Keratinocyte (primary cell): ENCODE data around the gene CRACR2A. TPM values are rescaled to one million over a fixed set of nuclear protein-coding genes. Genes with fewer than 3 reads are reported as not detected.

Experiments used
- DNase-seq: peaks from one replicate; pipeline ENCODE4 v3.0.0-alpha.2; 2011; ENCODE audit warnings: low read depth, missing footprints, low spot score
- FAIRE-seq: peaks from 2 replicates; lab custom pipeline; 2011; peaks lifted over from hg19 to GRCh38; lab: Jason Lieb, UNC
- H2AFZ ChIP-seq: 2 replicates; pipeline ENCODE4 v1.6.0; 2012; ENCODE audit warnings: low read length, control low read depth, inconsistent platforms; ENCODE audit not compliant: control insufficient read depth
- H3K27ac ChIP-seq: 2 replicates; pipeline ENCODE4 v1.5.1; 2011; ENCODE audit warnings: low read length; ENCODE audit not compliant: control insufficient read depth, insufficient read depth
- H3K27me3 ChIP-seq: 3 replicates; pipeline ENCODE4 v1.6.0; 2011; ENCODE audit warnings: low read length; ENCODE audit not compliant: control insufficient read depth, insufficient read depth; ENCODE audit errors: extremely low read depth
- H3K36me3 ChIP-seq, 2 experiments: 2 replicates in 1 of 2; 3 replicates in 1 of 2; pipeline ENCODE4 v1.5.1; 2011; ENCODE audit warnings: low read length in 2 of 2, mild to moderate bottlenecking in 1 of 2; ENCODE audit not compliant: control insufficient read depth in 2 of 2, insufficient read depth in 2 of 2; ENCODE audit errors: extremely low read depth in 1 of 2
- H3K4me1 ChIP-seq: 3 replicates; pipeline ENCODE4 v1.5.1; 2011; ENCODE audit warnings: low read length; ENCODE audit not compliant: control insufficient read depth, insufficient read depth; ENCODE audit errors: extremely low read depth
- H3K4me2 ChIP-seq: 3 replicates; pipeline ENCODE4 v1.6.0; 2011; ENCODE audit warnings: low read depth, low read length; ENCODE audit not compliant: control insufficient read depth, insufficient read depth; ENCODE audit errors: extremely low read depth
- H3K4me3 ChIP-seq, 3 experiments: fragments of 200-600 bp in 1 of 3; sonication (generic) in 1 of 3; 2 replicates in 2 of 3; 3 replicates in 1 of 3; pipeline ENCODE4 v1.5.1; 2011 to 2016; ENCODE audit warnings: low read length in 3 of 3, mild to moderate bottlenecking in 3 of 3, control low read depth in 2 of 3, inconsistent platforms in 1 of 3, low read depth in 1 of 3, mixed read lengths in 1 of 3, mixed run types in 1 of 3, moderate library complexity in 1 of 3; ENCODE audit not compliant: control insufficient read depth in 2 of 3, insufficient read depth in 2 of 3; ENCODE audit errors: extremely low read depth in 1 of 3
- H3K79me2 ChIP-seq: 2 replicates; pipeline ENCODE4 v1.6.0; 2012; ENCODE audit warnings: low read length; ENCODE audit not compliant: control insufficient read depth, insufficient read depth
- H3K9ac ChIP-seq: 3 replicates; pipeline ENCODE4 v1.6.0; 2011; ENCODE audit warnings: low read length; ENCODE audit not compliant: control insufficient read depth, insufficient read depth; ENCODE audit errors: extremely low read depth
- H3K9me1 ChIP-seq: 3 replicates; pipeline ENCODE4 v1.6.0; 2011; ENCODE audit warnings: low read length; ENCODE audit not compliant: control insufficient read depth, insufficient read depth; ENCODE audit errors: extremely low read depth
- H3K9me3 ChIP-seq: 2 replicates; pipeline ENCODE4 v1.5.1; 2012; ENCODE audit warnings: low read depth, low read length; ENCODE audit not compliant: control insufficient read depth
- H4K20me1 ChIP-seq: 3 replicates; pipeline ENCODE4 v1.6.0; 2011; ENCODE audit warnings: low read length; ENCODE audit not compliant: control insufficient read depth, insufficient read depth; ENCODE audit errors: extremely low read depth
- CTCF ChIP-seq, 3 experiments: IDR thresholded peaks in 1 of 3; conservative IDR thresholded peaks in 1 of 3; optimal IDR thresholded peaks in 1 of 3; 2 replicates in 2 of 3; 3 replicates in 1 of 3; pipeline versions ENCODE3 to v1.5.1; 2011; ENCODE audit warnings: low read length in 3 of 3, mild to moderate bottlenecking in 3 of 3, moderate library complexity in 2 of 3, control low read depth in 1 of 3, inconsistent platforms in 1 of 3; ENCODE audit not compliant: insufficient read depth in 2 of 3; ENCODE audit errors: extremely low read depth in 1 of 3
- EZH2 ChIP-seq: IDR thresholded peaks from one replicate; pipeline ENCODE4 v1.6.1; 2012; ENCODE audit warnings: inconsistent platforms, mild to moderate bottlenecking, low read length, moderate library complexity
- dilution Hi-C: fragments of 300-500 bp; cut with MboI; formaldehyde crosslinking; loops from one replicate; pipeline ENCODE4 v1.7.0; 2020; ENCODE audit warnings: low sequenced_read_pairs; ENCODE audit not compliant: extremely low pct_ligation_motif_present
- polyA plus RNA-seq, 5 experiments: library from polyadenylated mRNA; depleted of rRNA in 3 of 5; stranded (reverse) in 3 of 5; stranded (forward) in 1 of 5; unstranded in 1 of 5; fragments of >200 nt; gene quantifications; 1 replicate in 1 of 5; 2 replicates in 3 of 5; 3 replicates in 1 of 5; pipeline versions ENCODE4 v1.2.1 to v1.2.3, GENCODE V29; 2011 to 2012; ENCODE audit warnings: missing spikeins in 2 of 5, low read depth in 1 of 5, low replicate concordance in 1 of 5

Gene CRACR2A
- polyA plus RNA-seq, 1 donor (not counting 4 experiments of a cell fraction or from before 2014, with no cell fraction given): 0.30 TPM

- H3K27ac ChIP-seq: no peak overlapping the region
- dilution Hi-C loops: no loop called here
- no peak for DNase-seq
- peaks cover 7% of the 10 kb centered on the region for H3K4me1 ChIP-seq
- H3K9me1 ChIP-seq: no peaks in the 10 kb centered on the region
- TF ChIP-seq CTCF (optimal IDR thresholded peaks at IDR 0.05 in 1 of 3, IDR thresholded peaks at IDR 0.05 in 1 of 3, conservative IDR thresholded peaks at IDR 0.05 in 1 of 3; ENCODE audit: extremely low read depth in 1 of 3, insufficient read depth in 2 of 3, low read length in 3 of 3) (no peak), EZH2 (no peak)
- no peak for FAIRE-seq
- H3K27me3 ChIP-seq: peaks cover 41% of the 10 kb centered on the region
- H4K20me1 ChIP-seq: no peaks in the 10 kb centered on the region
- H3K36me3 ChIP-seq: no peaks in the 10 kb centered on the region
- no peak overlapping the region for H3K4me3 ChIP-seq
- H2AFZ ChIP-seq: no peak overlapping the region
- H3K9me3 ChIP-seq: no peaks in the 10 kb centered on the region
- no peaks in the 10 kb centered on the region for H3K79me2 ChIP-seq
- no peak overlapping the region for H3K9ac ChIP-seq
- H3K4me2 ChIP-seq: no peak overlapping the region
Observed at GRCh38 chr12:3601461-3602150, 151.3 kb downstream of the CRACR2A start.

DNA sequence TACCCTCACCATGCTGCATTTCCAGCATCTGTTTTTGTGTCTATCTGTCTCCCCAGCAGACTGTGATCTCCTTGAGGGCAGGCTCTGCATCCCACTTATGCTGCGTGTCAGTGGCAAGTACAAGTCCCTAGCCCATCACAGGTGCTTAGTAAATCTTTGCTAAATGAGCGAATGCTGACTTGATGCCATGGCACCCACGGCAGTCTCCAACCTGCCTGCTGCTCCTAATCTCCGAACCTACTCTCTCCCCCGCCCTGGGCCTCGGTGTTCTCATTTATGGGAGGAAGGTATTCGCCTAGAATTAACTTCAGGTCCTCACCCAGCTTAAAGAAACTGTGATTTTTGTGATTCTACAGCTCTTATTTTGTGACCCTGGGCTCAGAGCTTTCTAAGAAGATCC lies 152.0 kb downstream of the CRACR2A start:
- no peak overlapping the region for H3K27ac ChIP-seq
- FAIRE-seq (no peak), DNase-seq (no peak)
- no peak overlapping the region for H3K4me2 ChIP-seq
- H3K36me3 ChIP-seq: no peaks in the 10 kb centered on the region
- TF ChIP-seq CTCF (optimal IDR thresholded peaks at IDR 0.05 in 1 of 3, IDR thresholded peaks at IDR 0.05 in 1 of 3, conservative IDR thresholded peaks at IDR 0.05 in 1 of 3; ENCODE audit: extremely low read depth in 1 of 3, insufficient read depth in 2 of 3, low read length in 3 of 3) (no peak), EZH2 (no peak)
- dilution Hi-C loops: no loop called here
- no peak overlapping the region for H2AFZ ChIP-seq
- peaks cover 7% of the 10 kb centered on the region for H3K4me1 ChIP-seq
- H3K9me1 ChIP-seq: no peaks in the 10 kb centered on the region
- H3K4me3 ChIP-seq: no peak overlapping the region
- no peaks in the 10 kb centered on the region for H4K20me1 ChIP-seq
- H3K9me3 ChIP-seq: no peaks in the 10 kb centered on the region
- no peak overlapping the region for H3K9ac ChIP-seq
- no peaks in the 10 kb centered on the region for H3K79me2 ChIP-seq
- H3K27me3 ChIP-seq: peaks cover 38% of the 10 kb centered on the region
